ENCODE results near the gene UBASH3A. TPM values are rescaled to one million over a fixed set of nuclear protein-coding genes. Genes with fewer than 3 reads are reported as not detected.

The UBASH3A gene
- total RNA-seq, 5 donors from 2014 or later (not counting 1 experiment from before 2014, with no cell fraction given), result 59.1 to 98.8 (median 80.5) TPM

DNA sequence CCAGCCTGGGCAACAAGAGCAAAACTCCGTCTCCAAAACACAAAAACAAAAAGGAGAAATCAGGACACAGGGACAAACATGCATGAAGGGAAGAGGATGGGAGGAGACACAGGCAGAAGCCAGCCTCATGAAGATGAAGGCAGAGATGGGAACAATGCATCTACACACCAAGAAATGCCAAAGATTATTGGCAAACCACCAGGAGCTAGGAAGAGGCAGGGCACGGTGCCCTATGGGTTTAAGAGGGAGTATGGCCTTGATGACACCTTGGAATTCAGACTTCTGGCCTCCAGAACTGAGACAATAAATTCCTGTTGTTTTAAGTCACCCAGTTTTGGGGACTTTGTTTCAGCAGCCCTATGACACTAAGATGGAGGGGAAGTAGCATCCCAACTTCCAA lies 13.0 kb upstream of the UBASH3A start:
- Mint-ChIP-seq H3K9me3 (no peaks in the 10 kb centered on the region), H3K27ac (no peak overlapping the region), H3K27me3 (no peaks in the 10 kb centered on the region), H3K36me3 (no peaks in the 10 kb centered on the region), H3K4me1 (peaks cover 50 to 81% (median 79%) of the 10 kb centered on the region in 3 donors), H3K4me3 (peak overlapping the region in 1 of 3 donors; percentile 67)
- Histone ChIP-seq H3K27me3 (replicated peaks in 1 of 2; ENCODE audit: control insufficient read depth in 2 of 2, extremely low read depth in 1 of 2, insufficient read depth in 2 of 2, low read length in 1 of 2) (no peaks in the 10 kb centered on the region), H3K4me1 (ENCODE audit: control insufficient read depth in 1 of 2, extremely low read depth in 1 of 2, insufficient read depth in 2 of 2, low read length in 2 of 2) (peaks cover 38 to 44% of the 10 kb centered on the region in 2 experiments), H3K4me3 (ENCODE audit: control insufficient read depth in 1 of 2, extremely low read depth in 1 of 2, low read length in 1 of 2) (no peak overlapping the region), H3K27ac (ENCODE audit: low read length) (no peak overlapping the region), H3K36me3 (ENCODE audit: control insufficient read depth in 2 of 2, extremely low read depth in 1 of 2, insufficient read depth in 1 of 2, low read length in 1 of 2) (no peaks in the 10 kb centered on the region), H3K9me3 (no peaks in the 10 kb centered on the region)
- ATAC-seq (replicated peaks in 1 of 4) (no peak), DNase-seq (no peak)
- POLR2A ChIA-PET, result interaction anchor here in 1 of 2 donors (0.6 kb wide), 1 partner anchor 359 kb away, joined by 6 read pairs; no protein-coding TSS in a partner anchor
- WGBS (ENCODE audit: insufficient coverage), result 100% methylated on average over 1 of the region's 2 CpGs
- CTCF ChIA-PET, result no interaction called here

DNA sequence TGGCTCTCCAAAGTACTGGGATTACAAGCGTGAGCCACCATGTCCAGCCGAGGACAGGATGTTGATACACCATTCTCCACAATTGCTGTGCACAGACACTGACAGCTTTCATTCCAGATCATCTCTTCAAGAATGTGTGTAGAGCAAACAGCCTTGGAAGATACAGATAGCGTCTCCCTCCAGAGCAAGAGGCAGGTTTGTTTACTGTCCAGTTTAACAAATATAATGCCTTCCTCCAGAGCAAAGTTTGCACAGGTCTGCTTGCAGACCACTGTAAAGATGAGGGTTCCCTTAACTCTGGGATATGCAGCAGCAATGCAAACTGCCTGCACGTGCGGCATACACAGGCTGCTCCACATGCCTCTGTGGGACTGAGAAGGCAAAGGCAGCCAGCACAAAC lies 12.4 kb upstream of the UBASH3A start:
- Histone ChIP-seq H3K36me3 (ENCODE audit: control insufficient read depth in 2 of 2, extremely low read depth in 1 of 2, insufficient read depth in 1 of 2, low read length in 1 of 2) (no peaks in the 10 kb centered on the region), H3K9me3 (no peaks in the 10 kb centered on the region), H3K27me3 (replicated peaks in 1 of 2; ENCODE audit: control insufficient read depth in 2 of 2, extremely low read depth in 1 of 2, insufficient read depth in 2 of 2, low read length in 1 of 2) (no peaks in the 10 kb centered on the region), H3K4me3 (ENCODE audit: control insufficient read depth in 1 of 2, extremely low read depth in 1 of 2, low read length in 1 of 2) (no peak overlapping the region), H3K4me1 (ENCODE audit: control insufficient read depth in 1 of 2, extremely low read depth in 1 of 2, insufficient read depth in 2 of 2, low read length in 2 of 2) (peaks cover 36 to 41% of the 10 kb centered on the region in 2 experiments), H3K27ac (ENCODE audit: low read length) (no peak overlapping the region)
- Mint-ChIP-seq H3K4me1 (peaks cover 50 to 80% (median 79%) of the 10 kb centered on the region in 3 donors), H3K9me3 (no peaks in the 10 kb centered on the region), H3K27ac (peak overlapping the region in 1 of 2 donors; percentile 44), H3K36me3 (no peaks in the 10 kb centered on the region), H3K27me3 (no peaks in the 10 kb centered on the region), H3K4me3 (peak overlapping the region in 1 of 3 donors; percentile 67)
- WGBS (ENCODE audit: insufficient coverage), result 100% methylated on average over 3 of the region's 5 CpGs
- ChIA-PET POLR2A (no interaction called here), CTCF (no interaction called here)
- no peak for DNase-seq
- no peak for ATAC-seq (replicated peaks in 1 of 4)

- DNase-seq (peak in 8 of 35 experiments; percentile 20 to 67 (median 37)), ATAC-seq (replicated peaks in 1 of 4) (peak; percentile 91 to 98 (median 94))
- peak overlapping the region; percentile 3 to 19 for H3K4me3 ChIP-seq (ENCODE audit: control insufficient read depth in 1 of 2, extremely low read depth in 1 of 2, low read length in 1 of 2)
- peaks cover 43 to 45% of the 10 kb centered on the region in 2 experiments for H3K4me1 ChIP-seq (ENCODE audit: control insufficient read depth in 1 of 2, extremely low read depth in 1 of 2, insufficient read depth in 2 of 2, low read length in 2 of 2)
- peak overlapping the region; percentile 6 for H3K27ac ChIP-seq (ENCODE audit: low read length)
- H3K9me3 ChIP-seq, result no peaks in the 10 kb centered on the region
- no peaks in the 10 kb centered on the region for H3K36me3 ChIP-seq (ENCODE audit: control insufficient read depth in 2 of 2, extremely low read depth in 1 of 2, insufficient read depth in 1 of 2, low read length in 1 of 2)
- Mint-ChIP-seq H3K27me3 (no peaks in the 10 kb centered on the region), H3K36me3 (no peaks in the 10 kb centered on the region), H3K9me3 (no peaks in the 10 kb centered on the region), H3K4me3 (peak overlapping the region; percentile 21 to 67 (median 37)), H3K4me1 (peaks cover 53 to 77% (median 74%) of the 10 kb centered on the region in 3 donors), H3K27ac (peak overlapping the region; percentile 62 to 68)
- WGBS (ENCODE audit: insufficient coverage), result 53% methylated on average over 9 of the region's 17 CpGs
- no peaks in the 10 kb centered on the region for H3K27me3 ChIP-seq (replicated peaks in 1 of 2; ENCODE audit: control insufficient read depth in 2 of 2, extremely low read depth in 1 of 2, insufficient read depth in 2 of 2, low read length in 1 of 2)
- POLR2A ChIA-PET, result interaction anchor here in 1 of 2 donors (0.6 to 2.7 kb wide), 2 partner anchors 11 to 156 kb away, joined by 3 to 12 read pairs; partner anchors contain the start of gene UBASH3A
- CTCF ChIA-PET, result interaction anchor here (0.6 to 1.9 kb wide), 4 partner anchors 11 to 461 kb away, joined by 3 to 8 read pairs (median 3); partner anchors contain the start of gene UBASH3A (in 1 of the 2)
Measured at GRCh38 chr21:42392731-42393442, 10.8 kb upstream of the UBASH3A start.

DNA sequence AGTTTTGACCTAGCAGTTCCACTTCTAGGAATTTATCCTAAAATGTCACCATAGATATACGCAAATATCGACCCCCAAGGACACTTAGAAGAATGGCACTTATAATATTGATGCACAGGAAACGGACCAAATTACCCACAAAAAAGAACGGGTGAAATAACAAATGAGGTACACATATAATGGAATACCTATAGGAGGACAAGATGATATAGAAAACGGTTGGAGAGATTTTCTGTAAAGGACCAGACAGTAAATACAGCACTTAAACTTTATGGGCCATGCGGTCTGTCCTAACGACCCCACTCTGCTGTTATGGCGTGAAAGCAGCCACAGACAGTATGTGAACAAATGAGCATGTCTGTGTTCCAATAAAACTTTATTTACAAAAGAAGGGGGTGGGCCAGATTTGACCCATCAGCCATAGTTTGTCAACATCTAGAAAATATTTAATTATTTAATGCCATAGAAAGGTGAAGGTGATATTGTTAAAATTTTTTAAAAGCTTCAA lies 10.2 kb upstream of the UBASH3A start:
- Mint-ChIP-seq H3K4me3 (peak overlapping the region; percentile 21 to 67 (median 37)), H3K27ac (peak overlapping the region; percentile 60 to 62), H3K9me3 (no peaks in the 10 kb centered on the region), H3K27me3 (no peaks in the 10 kb centered on the region), H3K4me1 (peaks cover 59 to 77% (median 74%) of the 10 kb centered on the region in 3 donors), H3K36me3 (no peaks in the 10 kb centered on the region)
- Histone ChIP-seq H3K4me3 (ENCODE audit: control insufficient read depth in 1 of 2, extremely low read depth in 1 of 2, low read length in 1 of 2) (no peak overlapping the region), H3K27me3 (replicated peaks in 1 of 2; ENCODE audit: control insufficient read depth in 2 of 2, extremely low read depth in 1 of 2, insufficient read depth in 2 of 2, low read length in 1 of 2) (no peaks in the 10 kb centered on the region), H3K27ac (ENCODE audit: low read length) (peak overlapping the region; percentile 6), H3K4me1 (ENCODE audit: control insufficient read depth in 1 of 2, extremely low read depth in 1 of 2, insufficient read depth in 2 of 2, low read length in 2 of 2) (peaks cover 49 to 51% of the 10 kb centered on the region in 2 experiments), H3K9me3 (no peaks in the 10 kb centered on the region), H3K36me3 (ENCODE audit: control insufficient read depth in 2 of 2, extremely low read depth in 1 of 2, insufficient read depth in 1 of 2, low read length in 1 of 2) (no peaks in the 10 kb centered on the region)
- POLR2A ChIA-PET, result interaction anchor here in 1 of 2 donors (0.6 to 2.7 kb wide), 2 partner anchors 11 to 157 kb away, joined by 3 to 12 read pairs; partner anchors contain the start of gene UBASH3A
- CTCF ChIA-PET, result interaction anchor here (0.6 to 1.9 kb wide), 3 partner anchors 10 to 460 kb away, joined by 3 to 8 read pairs (median 3); partner anchors contain the start of gene UBASH3A (in 1 of the 2)
- DNase-seq, result no peak
- 20% methylated on average over 1 of the region's 8 CpGs for WGBS (ENCODE audit: insufficient coverage)
- ATAC-seq (replicated peaks in 1 of 4), result peak in 2 of 4 experiments; percentile 9 to 17

DNA sequence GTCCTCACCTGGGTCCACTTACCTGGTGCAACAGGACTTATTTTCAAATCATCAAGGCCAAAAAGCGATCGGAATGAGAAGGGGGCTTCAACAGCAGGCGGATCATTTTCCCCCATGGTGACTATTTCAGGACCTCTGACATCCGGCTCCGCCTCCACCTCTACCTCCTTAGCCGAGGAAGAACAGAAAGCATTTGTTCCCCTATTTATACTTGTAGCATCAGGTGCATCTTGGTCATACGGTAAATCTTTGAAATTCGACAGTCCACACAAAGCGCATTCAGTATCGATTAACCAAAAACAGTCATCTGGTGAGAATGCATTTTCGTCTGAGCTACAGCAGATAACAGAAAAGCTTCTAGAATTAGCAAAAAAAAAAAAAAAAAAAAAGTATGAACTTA lies 8.4 kb upstream of the UBASH3A start:
- no peak overlapping the region for H3K4me3 ChIP-seq (ENCODE audit: control insufficient read depth in 1 of 2, extremely low read depth in 1 of 2, low read length in 1 of 2)
- H3K4me1 ChIP-seq (ENCODE audit: control insufficient read depth in 1 of 2, extremely low read depth in 1 of 2, insufficient read depth in 2 of 2, low read length in 2 of 2), result peaks cover 44% of the 10 kb centered on the region in 2 experiments
- Mint-ChIP-seq H3K27ac (peak overlapping the region in 1 of 2 donors; percentile 52), H3K36me3 (no peaks in the 10 kb centered on the region), H3K4me3 (no peak overlapping the region), H3K9me3 (no peaks in the 10 kb centered on the region), H3K27me3 (no peaks in the 10 kb centered on the region), H3K4me1 (peaks cover 55 to 70% (median 68%) of the 10 kb centered on the region in 3 donors)
- CTCF ChIA-PET, result interaction anchor here in 1 of 2 donors (0.6 kb wide), 2 partner anchors 13 to 43 kb away, joined by 7 to 15 read pairs; no protein-coding TSS in a partner anchor
- no peaks in the 10 kb centered on the region for H3K36me3 ChIP-seq (ENCODE audit: control insufficient read depth in 2 of 2, extremely low read depth in 1 of 2, insufficient read depth in 1 of 2, low read length in 1 of 2)
- no peak overlapping the region for H3K27ac ChIP-seq (ENCODE audit: low read length)
- POLR2A ChIA-PET, result interaction anchor here (0.6 kb wide), 2 partner anchors 32 to 156 kb away, joined by 4 to 6 read pairs; no protein-coding TSS in a partner anchor
- DNase-seq (no peak), ATAC-seq (replicated peaks in 1 of 4) (no peak)
- no peaks in the 10 kb centered on the region for H3K27me3 ChIP-seq (replicated peaks in 1 of 2; ENCODE audit: control insufficient read depth in 2 of 2, extremely low read depth in 1 of 2, insufficient read depth in 2 of 2, low read length in 1 of 2)
- H3K9me3 ChIP-seq, result no peaks in the 10 kb centered on the region
- WGBS (ENCODE audit: insufficient coverage), result 93% methylated on average over 7 of the region's 11 CpGs

DNA sequence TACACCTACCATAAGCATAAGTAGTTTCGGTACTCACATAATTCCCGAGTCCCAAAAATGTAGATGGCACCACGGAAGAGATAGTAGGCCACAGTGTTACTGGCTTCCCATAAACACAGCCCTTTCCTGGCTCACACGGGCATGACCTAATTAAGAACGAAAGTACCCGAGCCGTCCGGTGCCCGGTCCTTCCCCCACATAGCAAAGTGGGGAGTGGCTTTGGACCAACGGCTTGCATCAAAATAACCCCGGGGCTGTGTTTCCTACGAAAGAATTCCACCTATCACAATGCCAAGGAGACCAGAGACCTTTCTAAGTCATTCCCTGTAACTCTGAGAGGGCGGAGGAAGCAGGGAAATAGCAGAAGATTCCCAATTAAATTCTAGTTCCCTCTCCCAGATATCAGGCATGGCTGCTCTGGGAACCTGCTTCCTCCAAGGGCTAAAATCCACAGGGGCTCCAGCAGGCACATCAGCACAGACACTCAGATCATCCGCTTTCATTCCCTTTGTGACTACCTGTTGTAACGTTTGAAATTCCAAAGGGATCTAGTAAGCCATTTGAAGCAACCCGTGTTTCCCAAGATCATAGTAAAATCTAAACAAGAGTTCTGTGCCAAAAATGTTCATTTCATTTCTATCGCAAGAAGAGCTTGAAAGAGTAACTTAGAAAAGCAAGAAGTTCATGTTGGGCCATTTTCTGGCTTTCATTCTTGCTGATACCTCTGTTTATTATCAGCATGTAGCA lies 7.6 kb upstream of the UBASH3A start, which contains the start of gene TMPRSS3:
Gene TMPRSS3 (minus strand): TSS at position 148 of the 747 bp plus-strand sequence. CDS start 635 bp downstream, outside the sequence.
- ChIA-PET CTCF (no interaction called here), POLR2A (no interaction called here)
- no peak within 1 kb of the TSS for H3K4me3 Mint-ChIP-seq

More for the DNA sequence above, 7.6 kb upstream of the UBASH3A start, which contains the start of gene TMPRSS3:
- DNase-seq (no peak), ATAC-seq (replicated peaks in 1 of 4) (no peak)
- H3K9me3 Mint-ChIP-seq, result no peaks in the 10 kb centered on the region
- peak within 1 kb of the TSS in 1 of 2 donors; percentile 52 for H3K27ac Mint-ChIP-seq
- no peaks in the 10 kb centered on the region for H3K27me3 ChIP-seq (replicated peaks in 1 of 2; ENCODE audit: control insufficient read depth in 2 of 2, extremely low read depth in 1 of 2, insufficient read depth in 2 of 2, low read length in 1 of 2)
- 97% methylated on average over 5 of the region's 17 CpGs for WGBS (ENCODE audit: insufficient coverage)
- H3K27me3 Mint-ChIP-seq, result no peaks in the 10 kb centered on the region
- H3K4me1 Mint-ChIP-seq, result peaks cover 55 to 70% (median 64%) of the 10 kb centered on the region in 3 donors
- no peaks in the 10 kb centered on the region for H3K36me3 ChIP-seq (ENCODE audit: control insufficient read depth in 2 of 2, extremely low read depth in 1 of 2, insufficient read depth in 1 of 2, low read length in 1 of 2)
- H3K4me3 ChIP-seq (ENCODE audit: control insufficient read depth in 1 of 2, extremely low read depth in 1 of 2, low read length in 1 of 2), result no peak within 1 kb of the TSS
- H3K36me3 Mint-ChIP-seq, result no peaks in the 10 kb centered on the region
- H3K9me3 ChIP-seq, result no peaks in the 10 kb centered on the region
- peaks cover 40 to 48% of the 10 kb centered on the region in 2 experiments for H3K4me1 ChIP-seq (ENCODE audit: control insufficient read depth in 1 of 2, extremely low read depth in 1 of 2, insufficient read depth in 2 of 2, low read length in 2 of 2)
- no peak within 1 kb of the TSS for H3K27ac ChIP-seq (ENCODE audit: low read length)

Data from T-cell (primary cell).